ENCODE measurements around the gene GMPR. TPM values are rescaled to one million over a fixed set of nuclear protein-coding genes. Genes with fewer than 3 reads are reported as not detected.

The GMPR gene
- total RNA-seq, 2 experiments from 2014 or later: 0.63 to 0.95 TPM

DNA sequence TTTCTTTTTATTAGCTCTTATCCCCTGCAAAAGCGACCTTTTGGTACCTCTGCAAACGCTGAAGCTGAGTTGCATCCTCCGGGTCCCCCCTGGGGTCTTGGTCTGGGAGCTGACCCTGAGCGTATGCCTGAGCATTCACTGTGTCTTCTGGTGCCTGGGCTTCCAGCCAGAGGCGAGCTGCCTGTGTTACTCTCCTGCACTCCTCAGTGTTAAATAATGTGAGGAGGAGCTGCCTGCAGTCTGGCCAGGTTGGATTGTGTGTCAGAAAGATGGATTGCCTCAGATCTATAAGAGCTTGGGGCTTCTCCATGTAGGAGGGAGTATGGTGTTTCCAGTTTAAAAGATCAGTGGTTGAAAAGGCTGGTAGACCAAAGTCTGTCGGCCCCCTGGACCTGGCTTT is 8.7 kb upstream of the GMPR start:
- Histone ChIP-seq H3K4me1 (ENCODE audit: insufficient read depth, low read length) (no peaks in the 10 kb centered on the region), H3K36me3 (ENCODE audit: insufficient read depth, low read length) (no peaks in the 10 kb centered on the region), H3K9me3 (ENCODE audit: control insufficient read depth in 1 of 2, insufficient read depth in 1 of 2, low read length in 2 of 2) (no peaks in the 10 kb centered on the region), H3K27ac (ENCODE audit: low read depth in 1 of 2, low read length in 2 of 2) (no peak overlapping the region), H3K27me3 (ENCODE audit: control insufficient read depth in 1 of 2, insufficient read depth in 2 of 2, low read length in 2 of 2) (peaks cover 7 to 13% of the 10 kb centered on the region in 2 experiments), H3K4me3 (ENCODE audit: low read length) (no peak overlapping the region)
- Mint-ChIP-seq H3K4me1 (ENCODE audit: low read depth) (no peaks in the 10 kb centered on the region), H3K36me3 (ENCODE audit: low read depth) (no peaks in the 10 kb centered on the region), H3K27ac (no peak overlapping the region), H3K9me3 (no peaks in the 10 kb centered on the region), H3K4me3 (no peak overlapping the region), H3K27me3 (peaks cover 19% of the 10 kb centered on the region)
- no peak for DNase-seq
- ChIA-PET POLR2A (no interaction called here), CTCF (no interaction called here)
- TF ChIP-seq, protein P1, sequence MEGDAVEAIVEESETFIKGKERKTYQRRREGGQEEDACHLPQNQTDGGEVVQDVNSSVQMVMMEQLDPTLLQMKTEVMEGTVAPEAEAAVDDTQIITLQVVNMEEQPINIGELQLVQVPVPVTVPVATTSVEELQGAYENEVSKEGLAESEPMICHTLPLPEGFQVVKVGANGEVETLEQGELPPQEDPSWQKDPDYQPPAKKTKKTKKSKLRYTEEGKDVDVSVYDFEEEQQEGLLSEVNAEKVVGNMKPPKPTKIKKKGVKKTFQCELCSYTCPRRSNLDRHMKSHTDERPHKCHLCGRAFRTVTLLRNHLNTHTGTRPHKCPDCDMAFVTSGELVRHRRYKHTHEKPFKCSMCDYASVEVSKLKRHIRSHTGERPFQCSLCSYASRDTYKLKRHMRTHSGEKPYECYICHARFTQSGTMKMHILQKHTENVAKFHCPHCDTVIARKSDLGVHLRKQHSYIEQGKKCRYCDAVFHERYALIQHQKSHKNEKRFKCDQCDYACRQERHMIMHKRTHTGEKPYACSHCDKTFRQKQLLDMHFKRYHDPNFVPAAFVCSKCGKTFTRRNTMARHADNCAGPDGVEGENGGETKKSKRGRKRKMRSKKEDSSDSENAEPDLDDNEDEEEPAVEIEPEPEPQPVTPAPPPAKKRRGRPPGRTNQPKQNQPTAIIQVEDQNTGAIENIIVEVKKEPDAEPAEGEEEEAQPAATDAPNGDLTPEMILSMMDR (IDR thresholded peaks at IDR 0.05): no peak
- intact Hi-C loops (cut with DNase I, micrococcal nuclease): no loop called here
- ATAC-seq (ENCODE audit: poor library complexity): no peak

DNA sequence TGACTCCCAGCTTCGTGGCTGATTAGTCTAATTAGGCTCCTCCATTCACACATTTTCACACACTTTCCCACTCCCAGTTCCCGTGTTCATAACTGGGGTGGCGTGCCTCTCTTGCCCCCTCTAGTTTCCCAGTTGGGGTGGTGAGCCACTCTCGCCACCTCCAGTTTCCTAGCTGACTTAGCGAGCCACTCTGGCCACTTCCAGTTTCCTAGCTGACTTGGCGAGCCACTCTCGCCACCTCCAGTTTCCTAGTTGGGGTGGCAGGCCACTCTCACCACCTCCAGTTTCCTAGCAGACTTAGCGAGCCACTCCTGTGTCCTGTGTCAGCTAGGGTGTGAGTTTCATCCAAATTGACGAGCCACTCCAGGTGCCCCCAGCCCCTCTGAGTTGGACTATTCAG is 7.4 kb upstream of the GMPR start:
- no peak overlapping the region for H3K4me3 Mint-ChIP-seq
- Histone ChIP-seq H3K4me3 (ENCODE audit: low read length) (no peak overlapping the region), H3K36me3 (ENCODE audit: insufficient read depth, low read length) (no peaks in the 10 kb centered on the region), H3K4me1 (ENCODE audit: insufficient read depth, low read length) (no peaks in the 10 kb centered on the region), H3K27ac (ENCODE audit: low read depth in 1 of 2, low read length in 2 of 2) (no peak overlapping the region), H3K9me3 (ENCODE audit: control insufficient read depth in 1 of 2, insufficient read depth in 1 of 2, low read length in 2 of 2) (no peaks in the 10 kb centered on the region), H3K27me3 (ENCODE audit: control insufficient read depth in 1 of 2, insufficient read depth in 2 of 2, low read length in 2 of 2) (peaks cover 7 to 19% of the 10 kb centered on the region in 2 experiments)
- POLR2A ChIA-PET: no interaction called here
- ATAC-seq (ENCODE audit: poor library complexity) (no peak), DNase-seq (no peak)
- peaks cover 19% of the 10 kb centered on the region for H3K27me3 Mint-ChIP-seq
- no peak overlapping the region for H3K27ac Mint-ChIP-seq
- no peaks in the 10 kb centered on the region for H3K36me3 Mint-ChIP-seq (ENCODE audit: low read depth)
- no peaks in the 10 kb centered on the region for H3K9me3 Mint-ChIP-seq
- H3K4me1 Mint-ChIP-seq (ENCODE audit: low read depth): no peaks in the 10 kb centered on the region
- TF ChIP-seq, protein P1 (IDR thresholded peaks at IDR 0.05): no peak
- CTCF ChIA-PET: no interaction called here
- intact Hi-C loops (cut with DNase I, micrococcal nuclease): no loop called here

GRCh38 chr6:16232086-16232485 is 6.3 kb upstream of the GMPR start:
- Histone ChIP-seq H3K27ac (ENCODE audit: low read depth in 1 of 2, low read length in 2 of 2) (no peak overlapping the region), H3K4me1 (ENCODE audit: insufficient read depth, low read length) (peaks cover 3% of the 10 kb centered on the region), H3K9me3 (ENCODE audit: control insufficient read depth in 1 of 2, insufficient read depth in 1 of 2, low read length in 2 of 2) (no peaks in the 10 kb centered on the region), H3K27me3 (ENCODE audit: control insufficient read depth in 1 of 2, insufficient read depth in 2 of 2, low read length in 2 of 2) (peaks cover 7 to 18% of the 10 kb centered on the region in 2 experiments), H3K4me3 (ENCODE audit: low read length) (no peak overlapping the region), H3K36me3 (ENCODE audit: insufficient read depth, low read length) (no peaks in the 10 kb centered on the region)
- Mint-ChIP-seq H3K4me3 (no peak overlapping the region), H3K9me3 (no peaks in the 10 kb centered on the region), H3K27ac (no peak overlapping the region), H3K27me3 (peaks cover 27% of the 10 kb centered on the region), H3K36me3 (ENCODE audit: low read depth) (no peaks in the 10 kb centered on the region), H3K4me1 (ENCODE audit: low read depth) (peaks cover 6% of the 10 kb centered on the region)
- TF ChIP-seq, protein P1 (IDR thresholded peaks at IDR 0.05): no peak
- CTCF ChIA-PET: no interaction called here
- ATAC-seq (ENCODE audit: poor library complexity): no peak
- intact Hi-C loops (cut with DNase I, micrococcal nuclease): no loop called here
- no peak for DNase-seq
- POLR2A ChIA-PET: no interaction called here

Measured in CD4-positive, alpha-beta T cell (primary cell).